LNCaP clone FGC (cell line): Measurements from ENCODE around the gene ZMIZ2.
"Not testable (repeated sequence)": the region's sequence is repeated elsewhere in the genome, so short reads cannot be mapped to it uniquely, and the experiment has no call there.

ENCODE experiments used
- DNase-seq: peaks from one replicate; pipeline ENCODE4 v3.0.0-alpha.2; 2011; ENCODE audit warnings: low read depth
- H3K4me3 ChIP-seq: 2 replicates; pipeline ENCODE4 v1.5.1; 2011; ENCODE audit warnings: mild to moderate bottlenecking, low read depth, low read length, control low read depth
- TF ChIP-seq, protein P1 (sequence below): IDR thresholded peaks from 2 replicates; pipeline ENCODE4 v1.5.1; 2012; ENCODE audit warnings: mild to moderate bottlenecking; ENCODE audit not compliant: control insufficient read depth, insufficient read depth; ENCODE audit errors: extremely low read depth

The ZMIZ2 gene

GRCh38 chr7:44729949-44730590 lies 18.6 kb upstream of the ZMIZ2 start:
- TF ChIP-seq, protein P1, sequence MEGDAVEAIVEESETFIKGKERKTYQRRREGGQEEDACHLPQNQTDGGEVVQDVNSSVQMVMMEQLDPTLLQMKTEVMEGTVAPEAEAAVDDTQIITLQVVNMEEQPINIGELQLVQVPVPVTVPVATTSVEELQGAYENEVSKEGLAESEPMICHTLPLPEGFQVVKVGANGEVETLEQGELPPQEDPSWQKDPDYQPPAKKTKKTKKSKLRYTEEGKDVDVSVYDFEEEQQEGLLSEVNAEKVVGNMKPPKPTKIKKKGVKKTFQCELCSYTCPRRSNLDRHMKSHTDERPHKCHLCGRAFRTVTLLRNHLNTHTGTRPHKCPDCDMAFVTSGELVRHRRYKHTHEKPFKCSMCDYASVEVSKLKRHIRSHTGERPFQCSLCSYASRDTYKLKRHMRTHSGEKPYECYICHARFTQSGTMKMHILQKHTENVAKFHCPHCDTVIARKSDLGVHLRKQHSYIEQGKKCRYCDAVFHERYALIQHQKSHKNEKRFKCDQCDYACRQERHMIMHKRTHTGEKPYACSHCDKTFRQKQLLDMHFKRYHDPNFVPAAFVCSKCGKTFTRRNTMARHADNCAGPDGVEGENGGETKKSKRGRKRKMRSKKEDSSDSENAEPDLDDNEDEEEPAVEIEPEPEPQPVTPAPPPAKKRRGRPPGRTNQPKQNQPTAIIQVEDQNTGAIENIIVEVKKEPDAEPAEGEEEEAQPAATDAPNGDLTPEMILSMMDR = no peak
- no peak for DNase-seq
- no peak overlapping the region for H3K4me3 ChIP-seq

DNA sequence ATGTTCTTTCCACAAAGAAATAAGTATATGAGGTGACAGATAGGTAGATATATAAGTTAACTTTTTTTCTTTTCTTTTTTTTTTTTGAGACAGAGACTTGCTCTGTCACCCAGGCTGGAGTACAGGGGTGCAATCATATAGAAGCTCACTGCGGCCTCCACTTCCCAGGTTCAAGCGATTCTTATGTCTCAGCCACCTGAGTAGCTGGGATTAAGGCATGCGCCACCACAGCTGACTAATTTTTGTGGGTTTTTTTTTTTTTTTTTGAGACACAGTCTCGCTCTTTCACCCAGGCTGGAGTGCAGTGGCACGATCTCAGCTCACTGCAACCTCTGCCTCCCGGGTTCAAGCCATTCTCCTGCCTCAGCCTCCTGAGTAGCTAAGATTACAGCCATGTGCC lies 15.7 kb upstream of the ZMIZ2 start:
- not testable (repeated sequence) for H3K4me3 ChIP-seq, DNase-seq

GRCh38 chr7:44733708-44734481 lies 14.8 kb upstream of the ZMIZ2 start:
- H3K4me3 ChIP-seq = no peak overlapping the region
- TF ChIP-seq, protein P1 = no peak
- no peak for DNase-seq

DNA sequence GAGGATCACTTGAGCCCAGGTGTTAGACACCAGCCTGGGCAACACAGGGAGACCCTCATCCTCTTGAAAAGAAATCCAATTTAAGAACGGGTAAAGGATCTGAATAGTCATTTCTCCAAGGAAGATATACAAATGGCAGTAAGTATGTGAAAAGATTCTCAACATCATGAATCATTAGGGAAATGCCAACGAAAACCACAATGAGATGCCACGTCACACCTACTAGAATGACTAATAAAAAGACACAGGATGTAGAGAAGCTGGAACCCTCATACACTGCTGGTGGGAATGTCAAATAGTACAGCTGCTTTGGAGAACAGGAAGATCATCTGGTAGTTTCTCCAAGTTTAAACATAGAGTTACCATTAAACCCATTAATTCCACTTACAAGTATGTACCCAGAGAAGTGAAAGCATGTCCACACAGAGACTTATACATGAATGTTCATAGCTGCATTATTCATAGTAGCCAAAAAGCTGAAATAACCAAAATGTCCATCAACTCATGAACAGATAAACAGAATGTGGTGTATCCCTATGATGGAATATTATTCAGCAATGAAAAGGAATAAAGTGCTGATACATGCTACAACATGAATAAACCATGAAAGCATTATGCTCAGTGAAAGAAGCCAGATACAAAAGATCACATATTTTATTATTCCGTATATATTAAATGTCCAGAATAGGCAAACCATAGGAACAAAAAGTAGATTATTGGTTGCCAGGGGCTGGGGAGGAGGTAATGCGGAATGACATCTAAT lies 13.1 kb upstream of the ZMIZ2 start:
- no peak overlapping the region for H3K4me3 ChIP-seq
- DNase-seq = no peak
- TF ChIP-seq, protein P1 = no peak

DNA sequence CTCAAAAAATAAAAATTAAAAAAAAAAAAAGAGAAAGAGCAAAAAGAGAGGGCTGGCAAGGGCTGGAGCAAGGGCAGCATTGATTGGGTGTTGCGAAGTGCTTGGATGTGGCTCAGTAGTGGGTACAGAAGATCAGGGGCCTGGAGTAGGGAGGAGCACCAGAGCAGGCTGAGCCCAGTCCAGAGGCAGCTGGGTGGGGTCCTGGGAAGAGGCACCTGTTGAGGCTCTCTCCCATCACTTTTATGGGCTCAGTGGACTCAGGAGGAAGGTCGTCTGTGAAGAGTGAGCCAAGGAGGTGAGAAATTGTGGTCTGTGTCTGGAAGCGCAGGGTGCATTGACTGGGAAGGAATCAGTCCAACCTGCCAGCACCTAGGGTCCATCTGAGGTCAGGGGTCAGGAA lies 11.8 kb upstream of the ZMIZ2 start:
- H3K4me3 ChIP-seq = no peak overlapping the region
- TF ChIP-seq, protein P1 = no peak
- no peak for DNase-seq

DNA sequence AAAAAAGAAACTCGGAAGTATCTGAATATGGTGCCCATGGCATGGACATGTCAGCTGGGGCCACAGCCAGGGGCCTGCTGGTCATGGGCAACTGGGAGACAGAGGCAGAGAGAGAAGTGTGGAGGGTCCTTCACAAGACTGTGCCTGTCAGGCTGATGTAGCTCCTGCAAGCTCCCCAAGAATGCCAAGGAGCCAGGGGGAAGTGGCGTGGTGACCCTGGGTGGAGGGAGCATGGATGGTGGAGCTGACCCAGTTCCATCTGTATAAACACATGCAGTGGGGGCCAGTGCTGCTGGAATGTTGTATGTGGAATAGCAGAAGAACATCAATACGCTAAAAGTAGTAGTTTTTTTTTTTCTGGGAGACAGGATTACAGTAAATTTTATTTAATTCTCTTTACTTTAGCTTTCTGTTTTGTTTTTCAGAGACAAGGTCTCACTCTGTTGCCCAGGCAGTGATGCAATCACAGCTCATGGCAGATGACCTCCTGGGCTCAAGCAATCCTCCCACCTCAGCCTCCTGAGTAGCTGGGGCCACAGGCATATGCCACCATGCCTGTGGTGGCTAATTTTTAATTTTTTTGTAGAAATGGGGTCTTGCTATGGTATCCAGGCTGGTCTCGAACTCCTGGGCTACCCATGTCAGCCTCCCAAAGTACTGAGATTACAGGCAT lies 10.5 kb upstream of the ZMIZ2 start:
- DNase-seq = no peak
- no peak overlapping the region for H3K4me3 ChIP-seq
- TF ChIP-seq, protein P1 = no peak
